ENCODE measurements around the gene LRRC61.

DNA sequence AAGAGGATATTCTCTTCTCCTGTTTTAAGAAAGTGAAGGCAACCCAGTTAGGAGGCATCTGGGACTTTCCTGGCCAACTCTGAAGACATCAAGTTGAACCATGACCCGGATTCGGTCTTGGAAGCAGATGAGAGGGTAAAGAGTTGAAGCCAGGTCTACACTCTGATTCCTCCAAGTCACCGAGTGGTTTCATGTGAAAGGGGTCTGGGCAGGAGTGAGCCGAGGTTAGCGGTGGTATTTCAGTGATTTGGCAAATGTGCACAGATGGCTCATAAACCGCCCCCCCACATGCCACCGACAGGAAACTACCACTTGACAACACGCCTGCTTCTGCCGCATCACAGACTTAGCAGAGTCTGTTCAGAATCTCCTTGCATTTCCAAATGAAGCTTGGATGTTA, 34.1 kb downstream of the LRRC61 start:
- TF ChIP-seq GATA2 (IDR thresholded peaks at IDR 0.05; ENCODE audit: low read depth, low read length) (no peak), GATA3 (IDR thresholded peaks at IDR 0.05; ENCODE audit: low read depth, low read length) (no peak)
